HepG2 (cell line): ENCODE measurements around the gene AQP6. TPM values are rescaled to one million over a fixed set of nuclear protein-coding genes. Genes with fewer than 3 reads are reported as not detected.

Experiments
- ATAC-seq: fragments of 200-7000 bp; cut with Tn5 transposase; 3 replicates; pipeline ENCODE4 v1.9.1; 2020; ENCODE audit warnings: mild to moderate bottlenecking, moderate library complexity
- BruUV-seq: library from RNA; stranded (reverse); fragments of 400-500 nt; replicated peaks from 2 replicates; lab custom pipeline; 2021; lab: Mats Ljungman, UMichigan
- CTCF ChIA-PET: fragments of 300-600 bp; formaldehyde crosslinking; extraction: SDS; loops from one replicate; lab custom pipeline; 2021; ENCODE audit warnings: low total read pairs, inconsistent platforms, low intra/inter-chr PET ratio; lab: Yijun Ruan, JAX
- POLR2A ChIA-PET: fragments of 350-600 bp; sonication (Branson Sonifier 250); formaldehyde crosslinking; loops from one replicate; lab custom pipeline; 2020; ENCODE audit warnings: antibody characterized with exemption, inconsistent platforms; lab: Yijun Ruan, JAX
- DNase-seq: peaks from one replicate; pipeline ENCODE4 v3.0.0-alpha.2; 2015; ENCODE audit warnings: low spot score
- FAIRE-seq: peaks from 3 replicates; lab custom pipeline; 2011; peaks lifted over from hg19 to GRCh38; lab: Jason Lieb, UNC
- H2AFZ ChIP-seq: one replicate; pipeline ENCODE4 v1.6.1; 2011; ENCODE audit warnings: low read length, inconsistent platforms
- H3K27ac ChIP-seq: fragments of 300-600 bp; 3 replicates; pipeline ENCODE4 v1.8.0; 2011; ENCODE audit warnings: mixed run types, mild to moderate bottlenecking, mixed read lengths, low read length, inconsistent platforms; ENCODE audit not compliant: insufficient read depth; ENCODE audit errors: extremely low read length
- H3K27me3 ChIP-seq, 2 experiments: fragments of 200-600 bp in 1 of 2; 2 replicates in 1 of 2; 3 replicates in 1 of 2; pipeline versions ENCODE4 v1.6.0 to v1.8.0; 2011; ENCODE audit warnings: low read length in 2 of 2, mild to moderate bottlenecking in 2 of 2, moderate library complexity in 2 of 2, inconsistent platforms in 1 of 2; ENCODE audit not compliant: insufficient read depth in 2 of 2, control insufficient read depth in 1 of 2
- H3K36me3 ChIP-seq, 2 experiments: fragments of 200-600 bp in 1 of 2; replicated peaks in 1 of 2; 2 replicates in 1 of 2; 3 replicates in 1 of 2; pipeline versions ENCODE4 v1.5.1 to v1.8.0; 2011; ENCODE audit warnings: low read length in 2 of 2, inconsistent platforms in 1 of 2; ENCODE audit not compliant: insufficient read depth in 2 of 2, control insufficient read depth in 1 of 2
- H3K4me1 ChIP-seq: 2 replicates; pipeline ENCODE4 v1.5.1; 2012; ENCODE audit warnings: low read length, inconsistent platforms; ENCODE audit not compliant: insufficient read depth
- H3K4me2 ChIP-seq: 2 replicates; pipeline ENCODE4 v1.6.0; 2011; ENCODE audit warnings: low read depth, low read length, inconsistent platforms
- H3K4me3 ChIP-seq, 3 experiments: fragments of 200-600 bp in 1 of 3; sonication (generic), shearing (Covaris generic) in 1 of 3; replicated peaks in 1 of 3; 2 replicates each; pipeline ENCODE4 v1.5.1; 2011 to 2016; ENCODE audit warnings: low read length in 3 of 3, inconsistent platforms in 2 of 3, low read depth in 2 of 3, mild to moderate bottlenecking in 2 of 3, control low read depth in 1 of 3, mixed read lengths in 1 of 3; ENCODE audit not compliant: insufficient read depth in 1 of 3
- H3K79me2 ChIP-seq: one replicate; pipeline ENCODE4 v1.6.1; 2011; ENCODE audit warnings: low read length, inconsistent platforms; ENCODE audit not compliant: insufficient read depth
- H3K9ac ChIP-seq: 2 replicates; pipeline ENCODE4 v1.6.0; 2011; ENCODE audit warnings: mild to moderate bottlenecking, low read depth, low read length, inconsistent platforms; ENCODE audit not compliant: insufficient read depth
- H3K9me3 ChIP-seq: 2 replicates; pipeline ENCODE4 v1.5.1; 2012; ENCODE audit warnings: mild to moderate bottlenecking, low read length
- H4K20me1 ChIP-seq: 2 replicates; pipeline ENCODE4 v1.6.0; 2011; ENCODE audit warnings: inconsistent platforms, mild to moderate bottlenecking, low read length, moderate library complexity; ENCODE audit not compliant: insufficient read depth
- AKAP8 ChIP-seq: sonication (generic); formaldehyde crosslinking; IDR thresholded peaks from 2 replicates; pipeline ENCODE4 v1.5.1; 2020; ENCODE audit warnings: mild to moderate bottlenecking, missing genetic modification reagents
- ARNT ChIP-seq: fragments of 450-650 bp; IDR thresholded peaks from 2 replicates; pipeline ENCODE4 v1.6.1; 2017
- BCLAF1 ChIP-seq: fragments of 450-650 bp; IDR thresholded peaks from 2 replicates; pipeline ENCODE4 v1.6.1; 2017; ENCODE audit warnings: mild to moderate bottlenecking
- KAT8 ChIP-seq: IDR thresholded peaks from 2 replicates; pipeline ENCODE4 v1.6.1; 2016; ENCODE audit warnings: missing genetic modification reagents, missing compliant biosample characterization
- MXD3 ChIP-seq: IDR thresholded peaks from 2 replicates; pipeline ENCODE4 v1.6.1; 2016; ENCODE audit warnings: mild to moderate bottlenecking, missing biosample characterization, missing genetic modification reagents
- PBX3 ChIP-seq: sonication (generic); formaldehyde crosslinking; IDR thresholded peaks from 2 replicates; pipeline ENCODE4 v1.8.1; 2023; ENCODE audit warnings: missing genetic modification reagents, inconsistent platforms, borderline replicate concordance
- PRMT3 ChIP-seq: sonication (generic); formaldehyde crosslinking; IDR thresholded peaks from 2 replicates; pipeline ENCODE4 v1.8.1; 2022; ENCODE audit warnings: low read depth, mild to moderate bottlenecking, moderate library complexity, missing genetic modification reagents, borderline replicate concordance
- SKIL ChIP-seq: sonication (generic); formaldehyde crosslinking; IDR thresholded peaks from 2 replicates; pipeline ENCODE4 v1.8.0; 2022; ENCODE audit warnings: missing genetic modification reagents, mild to moderate bottlenecking, moderate library complexity, borderline replicate concordance
- TBP ChIP-seq: sonication (generic); formaldehyde crosslinking; IDR thresholded peaks from 2 replicates; pipeline ENCODE4 v1.5.0; 2020; ENCODE audit warnings: missing genetic modification reagents
- ZFP90 ChIP-seq: sonication (generic); formaldehyde crosslinking; IDR thresholded peaks from 2 replicates; pipeline ENCODE4 v1.8.0; 2022; ENCODE audit warnings: missing genetic modification reagents, mild to moderate bottlenecking, inconsistent platforms, borderline replicate concordance
- ZNF12 ChIP-seq: sonication (generic); formaldehyde crosslinking; IDR thresholded peaks from 2 replicates; pipeline ENCODE4 v1.5.0; 2020; ENCODE audit warnings: missing genetic modification reagents
- ZNF253 ChIP-seq: sonication (generic); formaldehyde crosslinking; IDR thresholded peaks from 2 replicates; pipeline ENCODE4 v1.8.0; 2022; ENCODE audit warnings: mild to moderate bottlenecking, missing genetic modification reagents, borderline replicate concordance
- ZNF550 ChIP-seq: sonication (generic); formaldehyde crosslinking; IDR thresholded peaks from 2 replicates; pipeline ENCODE4 v1.4.0; 2020; ENCODE audit warnings: mild to moderate bottlenecking, missing genetic modification reagents, borderline replicate concordance
- ZNF747 ChIP-seq: sonication (generic); formaldehyde crosslinking; IDR thresholded peaks from 2 replicates; pipeline ENCODE4 v1.8.1; 2023; ENCODE audit warnings: missing genetic modification reagents, mild to moderate bottlenecking, borderline replicate concordance
- ZNF770 ChIP-seq: sonication (generic); formaldehyde crosslinking; IDR thresholded peaks from 2 replicates; pipeline ENCODE4 v1.5.0; 2020; ENCODE audit warnings: mild to moderate bottlenecking, missing genetic modification reagents
- WGBS: methylation state at CpG from one replicate; pipeline ENCODE4 v1.1.6; 2017; ENCODE audit warnings: low lambda C conversion rate; 5-methylcytosine and 5-hydroxymethylcytosine counted together
- in situ Hi-C: cut with HindIII; loops from 2 replicates; pipeline ENCODE4 v1.10.0; 2017; ENCODE audit warnings: low pct_unique_long_range_greater_than_20kb; ENCODE audit not compliant: extremely low pct_ligation_motif_present
- intact Hi-C: fragments of 100-400 bp; cut with micrococcal nuclease; formaldehyde crosslinking; loops from one replicate; pipeline ENCODE4 v1.10.0; 2022; ENCODE audit not compliant: unreplicated experiment
- polyA plus RNA-seq, 8 experiments: library from polyadenylated mRNA; depleted of rRNA in 3 of 8; stranded (reverse) in 7 of 8; unstranded in 1 of 8; fragments of >200 nt; fragmentation: Illumina TruSeq in 4 of 8; extraction: Trizol in 4 of 8; gene quantifications; 2 replicates each; pipeline versions ENCODE4 v1.2.1 to v1.2.3, GENCODE V29; 2011 to 2016; ENCODE audit warnings: low read depth in 4 of 8, missing spikeins in 1 of 8, mixed read lengths in 1 of 8; ENCODE audit not compliant: insufficient read depth in 1 of 8
- total RNA-seq, 5 experiments: library from RNA; depleted of rRNA; stranded (reverse); fragments of >200 nt; fragmentation: Illumina TruSeq; extraction: Trizol; gene quantifications; 2 replicates each; pipeline ENCODE4 v1.2.3, GENCODE V29; 2016; ENCODE audit warnings: low read depth in 1 of 5

AQP6 gene
- total and polyA plus RNA-seq, 2 of the 13 experiments (the other 11 are each of a cell fraction or from before 2014, with no cell fraction given), result 0.32 to 1.3 TPM

GRCh38 chr12:50005175-50005574 lies 32.4 kb downstream of the AQP6 start (continued):
- TF ChIP-seq SKIL (CRISPR knock-in tag), result no peak
- no peak for TF ChIP-seq PBX3 (CRISPR knock-in tag)

GRCh38 chr12:50006280-50006679 lies 33.5 kb downstream of the AQP6 start:
- Histone ChIP-seq H3K4me2 (no peak overlapping the region), H2AFZ (no peak overlapping the region), H4K20me1 (no peaks in the 10 kb centered on the region), H3K4me1 (peaks cover 16% of the 10 kb centered on the region), H3K4me3 (no peak overlapping the region), H3K9ac (no peak overlapping the region), H3K36me3 (peaks cover 9 to 56% of the 10 kb centered on the region in 2 experiments), H3K27me3 (no peaks in the 10 kb centered on the region), H3K9me3 (no peaks in the 10 kb centered on the region), H3K79me2 (no peaks in the 10 kb centered on the region), H3K27ac (no peak overlapping the region)
- FAIRE-seq (no peak), DNase-seq (no peak), ATAC-seq (no peak)
- in situ Hi-C loops (no loop called here), intact Hi-C loops (no loop called here)
- 97% methylated on average over 7 of the region's 7 CpGs for WGBS
- ChIA-PET POLR2A (no interaction called here), CTCF (no interaction called here)
- no TSS peak for BruUV-seq
- TF ChIP-seq ZNF253 (CRISPR knock-in tag) (no peak), ZNF12 (no peak), ZNF770 (CRISPR knock-in tag) (no peak), PRMT3 (CRISPR knock-in tag) (no peak), AKAP8 (CRISPR knock-in tag) (no peak), KAT8 (CRISPR knock-in tag) (no peak), ZNF550 (CRISPR knock-in tag) (no peak), BCLAF1 (no peak), ZNF747 (CRISPR knock-in tag) (no peak), ZFP90 (CRISPR knock-in tag) (no peak), MXD3 (CRISPR knock-in tag) (no peak), ARNT (no peak), TBP (CRISPR knock-in tag) (no peak)
